IMR-90 (cell line): ENCODE data around the gene PIAS3. TPM values are rescaled to one million over a fixed set of nuclear protein-coding genes. Genes with fewer than 3 reads are reported as not detected.
A peak's percentile ranks its signal among the peaks of the same experiment; 100 is the strongest.

Source experiments
- ATAC-seq: fragments of 200-7000 bp; cut with Tn5 transposase; 2 replicates; pipeline ENCODE4 v1.9.1; 2020; ENCODE audit warnings: low read depth, mild to moderate bottlenecking, moderate library complexity
- BruUV-seq: library from RNA; stranded (reverse); fragments of 400-500 nt; replicated peaks from 2 replicates; lab custom pipeline; 2021; lab: Mats Ljungman, UMichigan
- CTCF ChIA-PET: fragments of 300-600 bp; formaldehyde crosslinking; extraction: SDS; loops from one replicate; lab custom pipeline; 2021; ENCODE audit warnings: antibody characterized with exemption; lab: Yijun Ruan, JAX
- POLR2A ChIA-PET: fragments of 300-600 bp; sonication (Branson Sonifier 250); formaldehyde crosslinking; loops from one replicate; lab custom pipeline; 2022; ENCODE audit warnings: antibody characterized with exemption; ENCODE audit not compliant: unreplicated experiment; lab: Charles Lee
- DNase-seq: peaks from one replicate; pipeline ENCODE4 v3.0.0; 2013
- H2AFZ ChIP-seq: replicated peaks from 2 replicates; pipeline ENCODE3; 2013; ENCODE audit warnings: low read length, mild to moderate bottlenecking; ENCODE audit not compliant: poor library complexity
- H2AK5ac ChIP-seq: 2 replicates; pipeline ENCODE4 v1.6.1; 2013; ENCODE audit warnings: low read depth, low read length, inconsistent platforms
- H2AK9ac ChIP-seq: replicated peaks from 2 replicates; pipeline ENCODE3; 2013; ENCODE audit warnings: mild to moderate bottlenecking, low read depth, low read length, moderate library complexity; ENCODE audit not compliant: poor library complexity
- H2BK120ac ChIP-seq: 2 replicates; pipeline ENCODE4 v1.6.1; 2013; ENCODE audit warnings: low read depth, low read length, inconsistent platforms
- H2BK15ac ChIP-seq: 3 replicates; pipeline ENCODE4 v1.6.1; 2013; ENCODE audit warnings: low read depth, low read length, inconsistent platforms
- H2BK20ac ChIP-seq: 2 replicates; pipeline ENCODE4 v1.6.1; 2013; ENCODE audit warnings: low read depth, mild to moderate bottlenecking, inconsistent platforms, low read length, moderate library complexity
- H2BK5ac ChIP-seq: 2 replicates; pipeline ENCODE4 v1.6.1; 2013; ENCODE audit warnings: mild to moderate bottlenecking, low read depth, low read length, inconsistent platforms; ENCODE audit not compliant: poor library complexity, severe bottlenecking
- H3K14ac ChIP-seq: replicated peaks from 2 replicates; pipeline ENCODE4 v1.6.1; 2013; ENCODE audit warnings: low read depth, low read length, inconsistent platforms
- H3K18ac ChIP-seq: 2 replicates; pipeline ENCODE4 v1.6.1; 2013; ENCODE audit warnings: low read depth, low read length, control low read depth
- H3K23ac ChIP-seq: 2 replicates; pipeline ENCODE4 v1.6.1; 2013; ENCODE audit warnings: low read depth, low read length, inconsistent platforms
- H3K27ac ChIP-seq: 2 replicates; pipeline ENCODE4 v1.5.1; 2013; ENCODE audit warnings: mild to moderate bottlenecking, control low read depth, low read length; ENCODE audit not compliant: insufficient read depth
- H3K27me3 ChIP-seq: 2 replicates; pipeline ENCODE4 v1.6.1; 2013; ENCODE audit warnings: low read length; ENCODE audit not compliant: control insufficient read depth, insufficient read depth
- H3K36me3 ChIP-seq: 2 replicates; pipeline ENCODE4 v1.6.1; 2013; ENCODE audit warnings: low read length, mixed read lengths; ENCODE audit not compliant: control insufficient read depth, insufficient read depth
- H3K4ac ChIP-seq: 2 replicates; pipeline ENCODE4 v1.6.1; 2013; ENCODE audit warnings: low read depth, low read length, inconsistent platforms
- H3K4me1 ChIP-seq: 2 replicates; pipeline ENCODE4 v1.6.1; 2013; ENCODE audit warnings: low read length, mixed read lengths; ENCODE audit not compliant: control insufficient read depth, insufficient read depth
- H3K4me2 ChIP-seq: 2 replicates; pipeline ENCODE4 v1.6.1; 2013; ENCODE audit warnings: low read depth, mild to moderate bottlenecking, control low read depth, low read length, moderate library complexity
- H3K4me3 ChIP-seq: 2 replicates; pipeline ENCODE4 v1.5.1; 2013; ENCODE audit warnings: low read depth, mild to moderate bottlenecking, control low read depth, low read length, moderate library complexity; ENCODE audit not compliant: insufficient read depth
- H3K56ac ChIP-seq: 2 replicates; pipeline ENCODE4 v1.6.1; 2013; ENCODE audit warnings: low read length, inconsistent platforms; ENCODE audit not compliant: insufficient read depth; ENCODE audit errors: extremely low read depth
- H3K79me1 ChIP-seq, 2 experiments: 2 replicates each; pipeline ENCODE4 v1.6.1; 2013; ENCODE audit warnings: low read length in 2 of 2, inconsistent platforms in 1 of 2, low read depth in 1 of 2
- H3K9ac ChIP-seq: 2 replicates; pipeline ENCODE4 v1.6.1; 2013; ENCODE audit warnings: low read depth, low read length, control low read depth
- H3K9me1 ChIP-seq: 2 replicates; pipeline ENCODE4 v1.6.1; 2013; ENCODE audit warnings: low read length, inconsistent platforms; ENCODE audit not compliant: insufficient read depth
- H3K9me3 ChIP-seq: 2 replicates; pipeline ENCODE4 v1.6.1; 2013; ENCODE audit warnings: low read length; ENCODE audit not compliant: control insufficient read depth, insufficient read depth
- H4K20me1 ChIP-seq: 2 replicates; pipeline ENCODE4 v1.6.1; 2013; ENCODE audit warnings: low read length, inconsistent platforms; ENCODE audit not compliant: insufficient read depth
- H4K5ac ChIP-seq: 2 replicates; pipeline ENCODE4 v1.6.1; 2013; ENCODE audit warnings: mild to moderate bottlenecking, low read depth, low read length, control low read depth
- H4K8ac ChIP-seq, 2 experiments: 2 replicates each; pipeline ENCODE4 v1.6.1; 2013; ENCODE audit warnings: low read depth in 2 of 2, low read length in 2 of 2, control low read depth in 1 of 2, inconsistent platforms in 1 of 2
- H4K91ac ChIP-seq: 2 replicates; pipeline ENCODE4 v1.6.1; 2013; ENCODE audit warnings: low read depth, low read length, inconsistent platforms; ENCODE audit not compliant: insufficient read depth
- WGBS, 2 experiments: methylation state at CpG; one replicate each; pipeline versions ENCODE4 v1.1.5 to v1.1.7; 2013; ENCODE audit warnings: missing lambda C conversion rate in 2 of 2; ENCODE audit not compliant: insufficient read length in 1 of 2; ENCODE audit errors: extremely low coverage in 2 of 2; 5-methylcytosine and 5-hydroxymethylcytosine counted together
- dilution Hi-C: fragments of 300-500 bp; cut with HindIII; formaldehyde crosslinking; loops from one replicate; pipeline ENCODE4 v1.14.3; 2018; ENCODE audit warnings: low sequenced_read_pairs; ENCODE audit not compliant: unreplicated experiment
- in situ Hi-C: fragments of 300-500 bp; cut with MboI; formaldehyde crosslinking; loops from 3 replicates; pipeline ENCODE4 v1.14.3; 2019; ENCODE audit warnings: low sequenced_read_pairs, inconsistent platforms, mixed read lengths
- intact Hi-C: fragments of 100-400 bp; cut with micrococcal nuclease; formaldehyde crosslinking; loops from 2 replicates; pipeline ENCODE4 v1.10.0; 2022
- polyA plus RNA-seq, 3 experiments: library from polyadenylated mRNA; depleted of rRNA; stranded (reverse); fragments of >200 nt; gene quantifications; 2 replicates each; pipeline ENCODE4 v1.2.3, GENCODE V29; 2012; ENCODE audit warnings: low replicate concordance in 1 of 3
- total RNA-seq: library from RNA; depleted of rRNA; stranded (reverse); fragments of >200 nt; gene quantifications from 2 replicates; pipeline ENCODE4 v1.2.3, GENCODE V29; 2012
- TF ChIP-seq, protein P1 (sequence below): fragments of 150-350 bp; IDR thresholded peaks from 2 replicates; pipeline ENCODE4 v1.6.1; 2016; ENCODE audit warnings: low read depth, mild to moderate bottlenecking, low read length, moderate library complexity, borderline replicate concordance

The PIAS3 gene
- total and polyA plus RNA-seq, 2 of the 4 experiments (the other 2 are of a cell fraction): 11.1 to 53.7 TPM

DNA sequence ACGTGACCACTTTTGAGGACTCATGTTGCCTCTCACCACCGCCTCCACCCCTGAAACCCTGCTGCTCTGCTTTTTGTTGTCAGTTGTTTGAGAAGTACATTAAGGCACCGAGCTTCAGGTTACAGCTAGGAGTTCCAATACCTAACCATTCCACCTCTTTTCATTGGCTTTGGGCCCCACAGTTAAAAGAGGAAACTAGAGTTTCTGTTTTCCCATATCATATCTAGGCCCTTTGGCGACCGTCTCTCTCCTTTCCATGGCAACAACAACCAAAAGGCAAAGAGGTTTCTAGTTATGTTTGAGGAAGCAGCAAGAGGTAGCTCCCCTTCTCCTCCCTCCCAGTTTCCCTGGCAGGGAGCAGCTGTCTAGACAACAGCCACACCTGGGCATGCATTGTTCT, 20.9 kb upstream of the PIAS3 start:
- H3K14ac ChIP-seq: no peak overlapping the region
- ATAC-seq (no peak), DNase-seq (no peak)
- no peak overlapping the region for H2BK120ac ChIP-seq
- H2AK5ac ChIP-seq: no peak overlapping the region
- no peak overlapping the region for H3K9ac ChIP-seq
- POLR2A ChIA-PET: no interaction called here
- H4K20me1 ChIP-seq: no peaks in the 10 kb centered on the region
- in situ Hi-C loops: no loop called here
- intact Hi-C loops: no loop called here
- H3K27ac ChIP-seq: no peak overlapping the region
- H2BK20ac ChIP-seq: no peak overlapping the region
- H4K5ac ChIP-seq: no peak overlapping the region
- CTCF ChIA-PET: interaction anchor here (0.9 to 1.8 kb wide), 2 partner anchors 12 to 34 kb away, joined by 3 to 6 read pairs; partner anchors contain the start of gene NUDT17
- TF ChIP-seq, protein P1, sequence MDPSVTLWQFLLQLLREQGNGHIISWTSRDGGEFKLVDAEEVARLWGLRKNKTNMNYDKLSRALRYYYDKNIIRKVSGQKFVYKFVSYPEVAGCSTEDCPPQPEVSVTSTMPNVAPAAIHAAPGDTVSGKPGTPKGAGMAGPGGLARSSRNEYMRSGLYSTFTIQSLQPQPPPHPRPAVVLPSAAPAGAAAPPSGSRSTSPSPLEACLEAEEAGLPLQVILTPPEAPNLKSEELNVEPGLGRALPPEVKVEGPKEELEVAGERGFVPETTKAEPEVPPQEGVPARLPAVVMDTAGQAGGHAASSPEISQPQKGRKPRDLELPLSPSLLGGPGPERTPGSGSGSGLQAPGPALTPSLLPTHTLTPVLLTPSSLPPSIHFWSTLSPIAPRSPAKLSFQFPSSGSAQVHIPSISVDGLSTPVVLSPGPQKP: no peak
- H3K9me1 ChIP-seq: no peaks in the 10 kb centered on the region
- no peak overlapping the region for H3K23ac ChIP-seq
- H3K4ac ChIP-seq: no peak overlapping the region
- peak overlapping the region; percentile 58 for H2AK9ac ChIP-seq
- H2BK5ac ChIP-seq: no peak overlapping the region
- H3K27me3 ChIP-seq: peaks cover 5% of the 10 kb centered on the region; the same call in 1 of the 2 replicates
- H2AFZ ChIP-seq: peak overlapping the region; percentile 15
- peaks cover 2% of the 10 kb centered on the region; the same call in 1 of the 2 replicates for H3K4me1 ChIP-seq
- H3K36me3 ChIP-seq: no peaks in the 10 kb centered on the region
- no peak overlapping the region for H4K91ac ChIP-seq
- H2BK15ac ChIP-seq: no peak overlapping the region
- no peak overlapping the region for H4K8ac ChIP-seq
- H3K4me3 ChIP-seq: no peak overlapping the region
- dilution Hi-C loops: no loop called here
- no peak overlapping the region for H3K4me2 ChIP-seq
- WGBS, 2 experiments: no CpG with 5 or more reads among the region's 5 CpGs
- no peaks in the 10 kb centered on the region for H3K79me1 ChIP-seq
- H3K18ac ChIP-seq: no peak overlapping the region
- no peaks in the 10 kb centered on the region for H3K9me3 ChIP-seq
- BruUV-seq: no TSS peak
- H3K56ac ChIP-seq: no peak overlapping the region
